NB4 (cell line): ENCODE results near the gene MARK2.

Experiments
- MAX ChIP-seq: IDR thresholded peaks from 2 replicates; pipeline ENCODE4 v1.6.1; 2011; ENCODE audit warnings: low read depth, low read length
- POLR2A ChIP-seq: IDR thresholded peaks from 2 replicates; pipeline ENCODE4 v1.6.1; 2011; ENCODE audit warnings: mild to moderate bottlenecking; ENCODE audit not compliant: insufficient read length; ENCODE audit errors: extremely low read depth
- TF ChIP-seq, protein P1 (sequence below): IDR thresholded peaks from one replicate; pipeline ENCODE4 v1.5.1; 2012; ENCODE audit warnings: low read depth, low read length

DNA sequence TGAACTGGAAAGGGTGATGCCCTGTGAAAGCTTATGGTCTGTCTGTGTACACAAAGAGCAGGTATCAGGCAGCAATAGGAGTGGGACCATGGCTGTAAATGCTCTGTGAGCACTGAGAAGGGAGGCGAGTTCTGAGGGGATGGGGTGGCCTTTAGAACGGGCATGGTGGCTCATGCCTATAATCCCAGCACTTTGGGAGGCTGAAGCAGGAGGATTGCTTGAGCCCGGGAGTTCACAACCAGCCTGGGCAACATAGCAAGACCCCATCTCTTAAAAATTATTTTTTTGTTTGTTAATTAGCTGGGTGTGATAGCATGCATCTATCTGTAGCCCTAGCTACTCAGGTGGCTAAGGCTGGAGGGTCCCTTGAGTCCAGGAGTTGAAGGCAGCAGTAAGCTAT is 22.2 kb upstream of the MARK2 start:
- TF ChIP-seq, protein P1, sequence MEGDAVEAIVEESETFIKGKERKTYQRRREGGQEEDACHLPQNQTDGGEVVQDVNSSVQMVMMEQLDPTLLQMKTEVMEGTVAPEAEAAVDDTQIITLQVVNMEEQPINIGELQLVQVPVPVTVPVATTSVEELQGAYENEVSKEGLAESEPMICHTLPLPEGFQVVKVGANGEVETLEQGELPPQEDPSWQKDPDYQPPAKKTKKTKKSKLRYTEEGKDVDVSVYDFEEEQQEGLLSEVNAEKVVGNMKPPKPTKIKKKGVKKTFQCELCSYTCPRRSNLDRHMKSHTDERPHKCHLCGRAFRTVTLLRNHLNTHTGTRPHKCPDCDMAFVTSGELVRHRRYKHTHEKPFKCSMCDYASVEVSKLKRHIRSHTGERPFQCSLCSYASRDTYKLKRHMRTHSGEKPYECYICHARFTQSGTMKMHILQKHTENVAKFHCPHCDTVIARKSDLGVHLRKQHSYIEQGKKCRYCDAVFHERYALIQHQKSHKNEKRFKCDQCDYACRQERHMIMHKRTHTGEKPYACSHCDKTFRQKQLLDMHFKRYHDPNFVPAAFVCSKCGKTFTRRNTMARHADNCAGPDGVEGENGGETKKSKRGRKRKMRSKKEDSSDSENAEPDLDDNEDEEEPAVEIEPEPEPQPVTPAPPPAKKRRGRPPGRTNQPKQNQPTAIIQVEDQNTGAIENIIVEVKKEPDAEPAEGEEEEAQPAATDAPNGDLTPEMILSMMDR: no peak
- no peak for TF ChIP-seq MAX
- TF ChIP-seq POLR2A: no peak
